GM18505 (cell line): Measurements from ENCODE around the gene FAT4.

Experiments
- ATAC-seq: cut with Tn5 transposase; IDR thresholded peaks from one replicate; pipeline ENCODE4 v1.9.1; 2021; ENCODE audit not compliant: unreplicated experiment
- POLR2A ChIP-seq: IDR thresholded peaks from 4 replicates; pipeline ENCODE4 v1.6.1; 2011; ENCODE audit warnings: borderline replicate concordance; ENCODE audit not compliant: insufficient read depth, insufficient read length; ENCODE audit errors: extremely low read depth

Gene FAT4, protein sequence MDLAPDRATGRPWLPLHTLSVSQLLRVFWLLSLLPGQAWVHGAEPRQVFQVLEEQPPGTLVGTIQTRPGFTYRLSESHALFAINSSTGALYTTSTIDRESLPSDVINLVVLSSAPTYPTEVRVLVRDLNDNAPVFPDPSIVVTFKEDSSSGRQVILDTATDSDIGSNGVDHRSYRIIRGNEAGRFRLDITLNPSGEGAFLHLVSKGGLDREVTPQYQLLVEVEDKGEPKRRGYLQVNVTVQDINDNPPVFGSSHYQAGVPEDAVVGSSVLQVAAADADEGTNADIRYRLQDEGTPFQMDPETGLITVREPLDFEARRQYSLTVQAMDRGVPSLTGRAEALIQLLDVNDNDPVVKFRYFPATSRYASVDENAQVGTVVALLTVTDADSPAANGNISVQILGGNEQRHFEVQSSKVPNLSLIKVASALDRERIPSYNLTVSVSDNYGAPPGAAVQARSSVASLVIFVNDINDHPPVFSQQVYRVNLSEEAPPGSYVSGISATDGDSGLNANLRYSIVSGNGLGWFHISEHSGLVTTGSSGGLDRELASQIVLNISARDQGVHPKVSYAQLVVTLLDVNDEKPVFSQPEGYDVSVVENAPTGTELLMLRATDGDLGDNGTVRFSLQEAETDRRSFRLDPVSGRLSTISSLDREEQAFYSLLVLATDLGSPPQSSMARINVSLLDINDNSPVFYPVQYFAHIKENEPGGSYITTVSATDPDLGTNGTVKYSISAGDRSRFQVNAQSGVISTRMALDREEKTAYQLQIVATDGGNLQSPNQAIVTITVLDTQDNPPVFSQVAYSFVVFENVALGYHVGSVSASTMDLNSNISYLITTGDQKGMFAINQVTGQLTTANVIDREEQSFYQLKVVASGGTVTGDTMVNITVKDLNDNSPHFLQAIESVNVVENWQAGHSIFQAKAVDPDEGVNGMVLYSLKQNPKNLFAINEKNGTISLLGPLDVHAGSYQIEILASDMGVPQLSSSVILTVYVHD (N-terminal part only)

GRCh38 chr4:125314676-125315575, at the start of gene FAT4:
Gene FAT4, plus strand, starts transcription at chr4:125314955. Its CDS starts 1,457 bp downstream, at chr4:125316412.
- no peak for TF ChIP-seq POLR2A

GRCh38 chr4:125265846-125266245, 48.9 kb upstream of the FAT4 start:
- ATAC-seq = no peak
- TF ChIP-seq POLR2A = no peak

More at GRCh38 chr4:125314676-125315575, at the start of gene FAT4:
- ATAC-seq = peak; percentile 77

DNA sequence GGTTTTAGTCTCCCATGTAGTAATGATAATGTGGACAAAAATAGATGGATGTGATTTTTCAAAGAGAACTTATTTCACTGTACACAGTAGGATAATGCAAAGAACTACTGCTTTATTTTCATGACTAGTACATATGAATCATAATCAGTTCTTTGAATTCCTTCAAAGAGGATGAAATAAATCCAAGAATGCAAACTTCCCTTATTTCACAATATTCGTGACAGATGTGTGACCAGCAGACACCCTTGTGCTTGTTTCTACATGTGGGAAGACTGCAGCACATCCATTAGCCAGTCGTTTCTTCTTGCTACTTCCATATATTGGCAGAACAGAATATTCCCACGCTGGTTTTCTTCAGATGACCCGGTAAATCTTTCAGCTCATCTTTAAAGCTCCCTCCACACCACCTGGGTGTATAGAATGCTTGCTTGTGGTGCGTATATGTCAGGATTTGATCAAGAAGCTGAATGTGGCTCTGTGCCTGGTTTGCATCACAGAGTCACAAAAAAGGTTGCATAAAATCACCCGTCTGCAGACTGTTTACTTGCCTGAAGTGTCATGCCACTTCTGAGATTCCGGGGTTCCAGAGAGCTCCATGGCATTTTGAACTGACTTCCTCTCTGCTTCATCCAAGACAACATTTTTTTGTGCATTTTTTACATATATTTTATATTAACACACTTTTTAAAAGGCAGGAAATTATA, 47.7 kb upstream of the FAT4 start:
- ATAC-seq = no peak
- no peak for TF ChIP-seq POLR2A

- no peak for TF ChIP-seq POLR2A
- ATAC-seq = no peak
These were observed 47.1 kb upstream of the FAT4 start for GRCh38 chr4:125267630-125268029.

GRCh38 chr4:125268068-125268755, 46.5 kb upstream of the FAT4 start:
- TF ChIP-seq POLR2A = no peak
- no peak for ATAC-seq

GRCh38 chr4:125276811-125277210, 37.9 kb upstream of the FAT4 start:
- ATAC-seq = no peak
- TF ChIP-seq POLR2A = no peak

GRCh38 chr4:125277790-125278189, 37.0 kb upstream of the FAT4 start:
- TF ChIP-seq POLR2A = no peak
- ATAC-seq = no peak

DNA sequence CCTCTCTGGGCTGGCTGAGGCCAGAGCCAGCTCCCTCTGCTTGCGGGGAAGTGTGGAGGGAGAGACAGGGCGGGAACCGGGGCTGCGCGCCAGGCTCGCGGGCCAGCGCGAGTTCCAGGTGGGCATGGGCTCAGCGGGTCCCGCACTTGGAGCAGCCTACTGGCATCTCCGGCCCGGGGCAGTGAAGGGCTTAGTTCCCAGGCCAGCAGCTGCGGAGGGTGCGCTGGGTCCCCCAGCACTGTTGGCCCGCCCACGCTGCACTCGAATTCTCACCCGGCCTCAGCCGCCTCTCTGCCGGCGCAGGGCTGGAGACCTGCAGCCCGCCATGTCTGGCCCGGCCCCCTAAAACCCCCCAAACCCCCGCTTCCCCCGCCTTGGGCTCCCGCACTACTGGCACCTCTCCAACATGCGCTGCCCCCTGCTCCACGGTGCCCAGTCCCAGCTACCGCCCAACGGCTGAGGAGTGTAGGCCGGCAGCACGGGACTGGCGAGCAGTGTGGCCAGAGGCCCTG, 33.8 kb upstream of the FAT4 start:
- no peak for TF ChIP-seq POLR2A

DNA sequence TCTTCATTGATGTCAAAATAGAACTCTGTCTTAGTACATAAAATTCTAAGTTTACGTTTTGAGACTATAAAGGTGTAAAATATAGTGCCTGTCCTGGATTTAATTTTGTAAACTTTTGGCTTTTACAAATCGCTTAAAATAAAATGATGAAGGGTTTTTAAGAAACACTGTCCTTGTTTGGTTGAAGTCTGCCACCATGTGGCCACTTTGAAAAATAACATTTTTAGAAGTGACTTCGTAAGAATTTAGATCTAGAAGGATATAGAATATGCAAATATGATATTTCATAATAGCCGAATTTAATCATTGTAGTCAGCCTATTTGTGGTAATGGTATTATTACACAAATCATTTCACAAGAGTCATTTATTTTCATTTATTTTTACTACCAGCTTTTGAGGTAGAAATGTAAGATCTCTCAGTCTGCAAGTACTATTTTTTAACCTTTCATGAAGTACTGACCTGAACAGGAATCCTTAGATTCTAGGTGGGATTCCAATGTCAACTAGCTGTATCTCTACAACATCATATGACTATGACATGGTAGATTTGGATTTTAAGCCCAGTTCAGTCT, 31.0 kb upstream of the FAT4 start:
- ATAC-seq = no peak
- no peak for TF ChIP-seq POLR2A

More for the DNA sequence above, 33.8 kb upstream of the FAT4 start:
- no peak for ATAC-seq

- TF ChIP-seq POLR2A = no peak
- no peak for ATAC-seq
These were observed 17.6 kb upstream of the FAT4 start for GRCh38 chr4:125297116-125297515.

GRCh38 chr4:125303058-125303457, 11.7 kb upstream of the FAT4 start:
- no peak for TF ChIP-seq POLR2A
- no peak for ATAC-seq

- no peak for ATAC-seq
- no peak for TF ChIP-seq POLR2A
These were observed 10.9 kb upstream of the FAT4 start for GRCh38 chr4:125303821-125304220.

GRCh38 chr4:125306112-125306511, 8.6 kb upstream of the FAT4 start:
- TF ChIP-seq POLR2A = no peak
- ATAC-seq = no peak
